ENCODE data around the gene MYH15.

DNA sequence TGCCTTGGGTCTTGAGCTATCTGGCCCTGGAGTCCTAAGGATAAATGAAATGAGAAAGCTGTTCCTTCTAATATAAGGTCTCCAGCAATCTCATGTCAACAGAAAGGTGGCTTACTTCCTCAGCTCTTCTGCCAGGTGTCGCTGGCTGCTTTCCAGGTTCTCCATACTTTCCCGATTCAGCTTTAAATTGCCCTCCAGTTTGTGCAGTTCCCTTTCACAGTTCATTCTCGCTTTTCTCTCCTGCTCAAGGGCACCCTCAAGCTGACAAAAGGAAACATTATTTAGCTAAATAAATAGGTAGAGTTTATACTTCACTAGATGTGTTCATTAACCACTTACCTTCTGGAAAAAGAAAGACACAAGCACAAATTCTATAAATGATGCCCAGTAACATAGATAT lies 73.0 kb downstream of the MYH15 start:
- TF ChIP-seq GATA2 (IDR thresholded peaks at IDR 0.05; ENCODE audit: low read depth, low read length), result no peak
- no peak for TF ChIP-seq GATA3 (IDR thresholded peaks at IDR 0.05; ENCODE audit: low read depth, low read length)
